Measurements from ENCODE around the gene AFAP1. TPM values are rescaled to one million over a fixed set of nuclear protein-coding genes. Genes with fewer than 3 reads are reported as not detected.

Gene AFAP1
- total and polyA plus RNA-seq, 2 of the 4 experiments (the other 2 are of a cell fraction): 48.2 to 80.9 TPM

- Histone ChIP-seq H2BK120ac (ENCODE audit: low read depth, low read length) (peak overlapping the region; percentile 98), H3K18ac (ENCODE audit: low read depth, low read length) (peak overlapping the region; percentile 83), H3K4me3 (ENCODE audit: insufficient read depth, low read depth, low read length) (no peak overlapping the region; the same call in 1 of the 2 replicates), H3K4me2 (ENCODE audit: low read depth, low read length) (peak overlapping the region; percentile 65), H4K20me1 (ENCODE audit: insufficient read depth, low read length) (peaks cover 5% of the 10 kb centered on the region; the same call in 1 of the 2 replicates), H3K4ac (ENCODE audit: low read depth, low read length) (peak overlapping the region; percentile 93), H4K91ac (ENCODE audit: insufficient read depth, low read depth, low read length) (peak overlapping the region; percentile 82), H3K9me1 (ENCODE audit: insufficient read depth, low read length) (peaks cover 40% of the 10 kb centered on the region), H3K9me3 (ENCODE audit: control insufficient read depth, insufficient read depth, low read length) (no peaks in the 10 kb centered on the region), H2BK20ac (ENCODE audit: low read depth, low read length) (peak overlapping the region; percentile 89), H3K27ac (ENCODE audit: insufficient read depth, low read length) (peak overlapping the region; percentile 86), H3K9ac (ENCODE audit: low read depth, low read length) (peak overlapping the region; percentile 55), H3K56ac (ENCODE audit: extremely low read depth, insufficient read depth, low read length) (peak overlapping the region; percentile 89), H4K5ac (ENCODE audit: low read depth, low read length) (peak overlapping the region; percentile 47), H2AK5ac (ENCODE audit: low read depth, low read length) (peak overlapping the region; percentile 75), H3K79me1 (ENCODE audit: low read depth in 1 of 2, low read length in 2 of 2) (peaks cover 33 to 76% of the 10 kb centered on the region in 2 experiments), H2BK5ac (ENCODE audit: low read depth, low read length, poor library complexity, severe bottlenecking) (peak overlapping the region; percentile 97), H3K23ac (ENCODE audit: low read depth, low read length) (peak overlapping the region; percentile 82), H3K27me3 (ENCODE audit: control insufficient read depth, insufficient read depth, low read length) (no peaks in the 10 kb centered on the region), H3K4me1 (ENCODE audit: control insufficient read depth, insufficient read depth, low read length) (peaks cover 37% of the 10 kb centered on the region), H2BK15ac (ENCODE audit: low read depth, low read length) (peak overlapping the region; percentile 75; the same call in 2 of the 3 replicates), H3K14ac (replicated peaks; ENCODE audit: low read depth, low read length) (peak overlapping the region; percentile 95), H2AFZ (replicated peaks; ENCODE audit: low read length, poor library complexity) (peak overlapping the region; percentile 7), H3K36me3 (ENCODE audit: control insufficient read depth, insufficient read depth, low read length) (peaks cover 43% of the 10 kb centered on the region), H4K8ac (ENCODE audit: low read depth in 2 of 2, low read length in 2 of 2) (peak overlapping the region; percentile 50 to 93), H2AK9ac (replicated peaks; ENCODE audit: low read depth, low read length, poor library complexity) (peak overlapping the region; percentile 78)
- POLR2A ChIA-PET (ENCODE audit: unreplicated experiment): interaction anchor here (0.5 kb wide), 1 partner anchor 13 kb away, joined by 3 read pairs; no protein-coding TSS in a partner anchor
- peak; percentile 99 for DNase-seq
- in situ Hi-C loops (cut with MboI; ENCODE audit: low sequenced_read_pairs) (no loop called here), intact Hi-C loops (cut with micrococcal nuclease) (loop anchor here (1.0 kb wide), 1 partner anchor 13 kb away; no protein-coding TSS in a partner anchor), dilution Hi-C loops (cut with HindIII; ENCODE audit: low sequenced_read_pairs, unreplicated experiment) (no loop called here)
- WGBS, 2 experiments (ENCODE audit: extremely low coverage in 2 of 2, insufficient read length in 1 of 2): 0% methylated on average over 4 of the region's 8 CpGs; no CpG with 5 or more reads in 1 of the 2 experiments
- peak; percentile 72 for ATAC-seq (ENCODE audit: low read depth)
- CTCF ChIA-PET: interaction anchor here (0.5 to 0.7 kb wide), 2 partner anchors 13 to 25 kb away, joined by 3 read pairs; no protein-coding TSS in a partner anchor
- BruUV-seq (replicated peaks): no TSS peak
- TF ChIP-seq SMC3 (IDR thresholded peaks at IDR 0.05; ENCODE audit: low read depth, low read length) (no peak), CHD1 (IDR thresholded peaks at IDR 0.05; ENCODE audit: low read depth, low read length) (no peak), CEBPB (IDR thresholded peaks at IDR 0.05; ENCODE audit: low read depth, low read length) (no peak), MXI1 (IDR thresholded peaks at IDR 0.05; ENCODE audit: borderline replicate concordance, low read depth, low read length) (0 out of 2 replicates have a peak, but pooled peaks have one; percentile 32), MAZ (IDR thresholded peaks at IDR 0.05; ENCODE audit: borderline replicate concordance, low read depth, low read length) (peak; percentile 64; the same call in 1 of the 2 replicates), POLR2A (IDR thresholded peaks at IDR 0.05; ENCODE audit: low read depth, low read length) (no peak; the same call in 1 of the 2 replicates), RFX5 (IDR thresholded peaks at IDR 0.05; ENCODE audit: low read depth, low read length) (no peak), USF2 (IDR thresholded peaks at IDR 0.05; ENCODE audit: low read depth, low read length) (no peak), RCOR1 (IDR thresholded peaks at IDR 0.05; ENCODE audit: insufficient replicate concordance, low read length) (no peak), RAD21 (IDR thresholded peaks at IDR 0.05; ENCODE audit: low read length) (no peak), BHLHE40 (IDR thresholded peaks at IDR 0.05; ENCODE audit: low read depth, low read length) (no peak), MAFK (IDR thresholded peaks at IDR 0.05; ENCODE audit: low read depth, low read length) (no peak), FOS (IDR thresholded peaks at IDR 0.05; ENCODE audit: low read depth, low read length) (peak; percentile 57)
- TF ChIP-seq, protein P1, sequence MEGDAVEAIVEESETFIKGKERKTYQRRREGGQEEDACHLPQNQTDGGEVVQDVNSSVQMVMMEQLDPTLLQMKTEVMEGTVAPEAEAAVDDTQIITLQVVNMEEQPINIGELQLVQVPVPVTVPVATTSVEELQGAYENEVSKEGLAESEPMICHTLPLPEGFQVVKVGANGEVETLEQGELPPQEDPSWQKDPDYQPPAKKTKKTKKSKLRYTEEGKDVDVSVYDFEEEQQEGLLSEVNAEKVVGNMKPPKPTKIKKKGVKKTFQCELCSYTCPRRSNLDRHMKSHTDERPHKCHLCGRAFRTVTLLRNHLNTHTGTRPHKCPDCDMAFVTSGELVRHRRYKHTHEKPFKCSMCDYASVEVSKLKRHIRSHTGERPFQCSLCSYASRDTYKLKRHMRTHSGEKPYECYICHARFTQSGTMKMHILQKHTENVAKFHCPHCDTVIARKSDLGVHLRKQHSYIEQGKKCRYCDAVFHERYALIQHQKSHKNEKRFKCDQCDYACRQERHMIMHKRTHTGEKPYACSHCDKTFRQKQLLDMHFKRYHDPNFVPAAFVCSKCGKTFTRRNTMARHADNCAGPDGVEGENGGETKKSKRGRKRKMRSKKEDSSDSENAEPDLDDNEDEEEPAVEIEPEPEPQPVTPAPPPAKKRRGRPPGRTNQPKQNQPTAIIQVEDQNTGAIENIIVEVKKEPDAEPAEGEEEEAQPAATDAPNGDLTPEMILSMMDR (conservative IDR thresholded peaks at IDR 0.05; ENCODE audit: low read depth, low read length): no peak
- TF ChIP-seq, protein P2, sequence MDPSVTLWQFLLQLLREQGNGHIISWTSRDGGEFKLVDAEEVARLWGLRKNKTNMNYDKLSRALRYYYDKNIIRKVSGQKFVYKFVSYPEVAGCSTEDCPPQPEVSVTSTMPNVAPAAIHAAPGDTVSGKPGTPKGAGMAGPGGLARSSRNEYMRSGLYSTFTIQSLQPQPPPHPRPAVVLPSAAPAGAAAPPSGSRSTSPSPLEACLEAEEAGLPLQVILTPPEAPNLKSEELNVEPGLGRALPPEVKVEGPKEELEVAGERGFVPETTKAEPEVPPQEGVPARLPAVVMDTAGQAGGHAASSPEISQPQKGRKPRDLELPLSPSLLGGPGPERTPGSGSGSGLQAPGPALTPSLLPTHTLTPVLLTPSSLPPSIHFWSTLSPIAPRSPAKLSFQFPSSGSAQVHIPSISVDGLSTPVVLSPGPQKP (IDR thresholded peaks at IDR 0.05; ENCODE audit: borderline replicate concordance, low read depth, low read length): no peak
These were observed 82.4 kb downstream of the AFAP1 start for GRCh38 chr4:7857238-7857701.

Data from IMR-90 (cell line).